ENCODE measurements around the gene SEMA3F.

The SEMA3F gene

GRCh38 chr3:50154840-50155490 lies at the start of gene SEMA3F:
Gene SEMA3F, plus strand, starts transcription at chr3:50155324. Its CDS starts 4,299 bp downstream, at chr3:50159623.
- peaks cover 17% of the 10 kb centered on the region for H3K4me1 Mint-ChIP-seq
- ATAC-seq (peak; percentile 88), DNase-seq (ENCODE audit: low spot score in 2 of 2) (peak; percentile 49 to 73)
- H3K9me3 Mint-ChIP-seq: no peaks in the 10 kb centered on the region
- peak within 1 kb of the TSS; percentile 69 for H3K27ac Mint-ChIP-seq
- H3K4me3 Mint-ChIP-seq: peak within 1 kb of the TSS; percentile 73
- no peaks in the 10 kb centered on the region for H3K36me3 Mint-ChIP-seq

- Mint-ChIP-seq H3K4me3 (no peak overlapping the region), H3K27ac (peak overlapping the region; percentile 79), H3K9me3 (no peaks in the 10 kb centered on the region), H3K4me1 (peaks cover 5% of the 10 kb centered on the region), H3K36me3 (peaks cover 100% of the 10 kb centered on the region)
- ATAC-seq (no peak), DNase-seq (ENCODE audit: low spot score in 2 of 2) (no peak)
Observed at GRCh38 chr3:50111757-50112156, 43.4 kb upstream of the SEMA3F start.

- Mint-ChIP-seq H3K9me3 (no peaks in the 10 kb centered on the region), H3K36me3 (peaks cover 100% of the 10 kb centered on the region), H3K27ac (no peak overlapping the region), H3K4me1 (peaks cover 5% of the 10 kb centered on the region), H3K4me3 (no peak overlapping the region)
- ATAC-seq (no peak), DNase-seq (ENCODE audit: low spot score in 2 of 2) (no peak)
Observed at GRCh38 chr3:50112462-50112861, 42.7 kb upstream of the SEMA3F start.

- Mint-ChIP-seq H3K36me3 (peaks cover 98% of the 10 kb centered on the region), H3K27ac (no peak overlapping the region), H3K9me3 (no peaks in the 10 kb centered on the region), H3K4me3 (no peak overlapping the region), H3K4me1 (peaks cover 3% of the 10 kb centered on the region)
- ATAC-seq: no peak
- no peak for DNase-seq (ENCODE audit: low spot score in 2 of 2)
Observed at GRCh38 chr3:50117120-50117519, 38.0 kb upstream of the SEMA3F start.

GRCh38 chr3:50118237-50118636 lies 36.9 kb upstream of the SEMA3F start:
- H3K36me3 Mint-ChIP-seq: peaks cover 98% of the 10 kb centered on the region
- no peaks in the 10 kb centered on the region for H3K9me3 Mint-ChIP-seq

GRCh38 chr3:50119786-50120185 lies 35.3 kb upstream of the SEMA3F start:
- H3K4me1 Mint-ChIP-seq: peaks cover 9% of the 10 kb centered on the region
- H3K9me3 Mint-ChIP-seq: no peaks in the 10 kb centered on the region
- no peak for ATAC-seq
- H3K4me3 Mint-ChIP-seq: no peak overlapping the region
- H3K36me3 Mint-ChIP-seq: peaks cover 96% of the 10 kb centered on the region
- no peak for DNase-seq (ENCODE audit: low spot score in 2 of 2)
- H3K27ac Mint-ChIP-seq: no peak overlapping the region

More at GRCh38 chr3:50118237-50118636, 36.9 kb upstream of the SEMA3F start:
- DNase-seq (ENCODE audit: low spot score in 2 of 2): no peak
- Mint-ChIP-seq H3K27ac (peak overlapping the region; percentile 23), H3K4me3 (no peak overlapping the region), H3K4me1 (peaks cover 9% of the 10 kb centered on the region)
- no peak for ATAC-seq

GRCh38 chr3:50120364-50121071 lies 34.6 kb upstream of the SEMA3F start:
- ATAC-seq (no peak), DNase-seq (ENCODE audit: low spot score in 2 of 2) (no peak)
- Mint-ChIP-seq H3K27ac (no peak overlapping the region), H3K4me3 (no peak overlapping the region), H3K9me3 (no peaks in the 10 kb centered on the region), H3K36me3 (peaks cover 93% of the 10 kb centered on the region), H3K4me1 (peaks cover 9% of the 10 kb centered on the region)

- DNase-seq (ENCODE audit: low spot score in 2 of 2) (peak; percentile 56 to 81), ATAC-seq (peak; percentile 85)
- Mint-ChIP-seq H3K27ac (no peak overlapping the region), H3K4me3 (no peak overlapping the region), H3K9me3 (no peaks in the 10 kb centered on the region), H3K4me1 (peaks cover 9% of the 10 kb centered on the region), H3K36me3 (peaks cover 85% of the 10 kb centered on the region)
Observed at GRCh38 chr3:50121072-50122032, 33.8 kb upstream of the SEMA3F start.

- H3K9me3 Mint-ChIP-seq: no peaks in the 10 kb centered on the region
- peaks cover 9% of the 10 kb centered on the region for H3K4me1 Mint-ChIP-seq
- no peak for ATAC-seq
- no peak for DNase-seq (ENCODE audit: low spot score in 2 of 2)
- H3K4me3 Mint-ChIP-seq: no peak overlapping the region
- H3K27ac Mint-ChIP-seq: peak overlapping the region; percentile 79
- H3K36me3 Mint-ChIP-seq: peaks cover 78% of the 10 kb centered on the region
Observed at GRCh38 chr3:50122071-50122470, 33.1 kb upstream of the SEMA3F start.

- H3K4me1 Mint-ChIP-seq: peaks cover 9% of the 10 kb centered on the region
- DNase-seq (ENCODE audit: low spot score in 2 of 2): no peak
- H3K9me3 Mint-ChIP-seq: no peaks in the 10 kb centered on the region
- H3K36me3 Mint-ChIP-seq: peaks cover 70% of the 10 kb centered on the region
- no peak overlapping the region for H3K4me3 Mint-ChIP-seq
- ATAC-seq: no peak
- H3K27ac Mint-ChIP-seq: peak overlapping the region; percentile 79
Observed at GRCh38 chr3:50122661-50123391, 32.3 kb upstream of the SEMA3F start.

GRCh38 chr3:50123394-50124051 lies 31.6 kb upstream of the SEMA3F start:
- DNase-seq (ENCODE audit: low spot score in 2 of 2) (no peak), ATAC-seq (no peak)
- Mint-ChIP-seq H3K36me3 (peaks cover 63% of the 10 kb centered on the region), H3K4me3 (no peak overlapping the region), H3K4me1 (peaks cover 9% of the 10 kb centered on the region), H3K9me3 (no peaks in the 10 kb centered on the region), H3K27ac (no peak overlapping the region)

GRCh38 chr3:50124052-50124799 lies 30.9 kb upstream of the SEMA3F start:
- ATAC-seq (no peak), DNase-seq (ENCODE audit: low spot score in 2 of 2) (no peak)
- Mint-ChIP-seq H3K36me3 (peaks cover 56% of the 10 kb centered on the region), H3K4me1 (peaks cover 9% of the 10 kb centered on the region), H3K4me3 (no peak overlapping the region), H3K27ac (no peak overlapping the region), H3K9me3 (no peaks in the 10 kb centered on the region)

GRCh38 chr3:50124800-50125178 lies 30.3 kb upstream of the SEMA3F start:
- Mint-ChIP-seq H3K27ac (no peak overlapping the region), H3K4me3 (no peak overlapping the region), H3K36me3 (peaks cover 50% of the 10 kb centered on the region), H3K4me1 (peaks cover 9% of the 10 kb centered on the region), H3K9me3 (no peaks in the 10 kb centered on the region)
- ATAC-seq: no peak
- no peak for DNase-seq (ENCODE audit: low spot score in 2 of 2)
